GM03348 (cell line): ENCODE data around the gene ERC2.

Experiments used
- DNase-seq: peaks from one replicate; pipeline ENCODE4 v3.0.0; 2012; ENCODE audit warnings: low spot score

Gene ERC2

GRCh38 chr3:55471084-55471483 lies 997.2 kb downstream of the ERC2 start:
- DNase-seq: no peak

GRCh38 chr3:55469957-55470526 lies 998.2 kb downstream of the ERC2 start:
- no peak for DNase-seq

GRCh38 chr3:55468251-55468650 lies 1000.0 kb downstream of the ERC2 start:
- no peak for DNase-seq

GRCh38 chr3:55467099-55467498 lies 1001.2 kb downstream of the ERC2 start:
- DNase-seq: peak; percentile 73

- DNase-seq: no peak
Observed at GRCh38 chr3:55466526-55466925, 1001.7 kb downstream of the ERC2 start.

GRCh38 chr3:55461896-55462295 lies 1006.4 kb downstream of the ERC2 start:
- DNase-seq: peak; percentile 56

GRCh38 chr3:55459838-55460237 lies 1008.4 kb downstream of the ERC2 start:
- DNase-seq: no peak
